Left hindlimb (tissue), 1 donor: ENCODE measurements around the gene CHCHD6.

ENCODE experiments used
- DNase-seq: peaks from one replicate; pipeline ENCODE4 v3.0.0-alpha.2; 2018

CHCHD6 gene

GRCh38 chr3:126870608-126871210, 166.7 kb downstream of the CHCHD6 start:
- no peak for DNase-seq

- DNase-seq = no peak
Observed at GRCh38 chr3:126872701-126873342, 168.8 kb downstream of the CHCHD6 start.

DNA sequence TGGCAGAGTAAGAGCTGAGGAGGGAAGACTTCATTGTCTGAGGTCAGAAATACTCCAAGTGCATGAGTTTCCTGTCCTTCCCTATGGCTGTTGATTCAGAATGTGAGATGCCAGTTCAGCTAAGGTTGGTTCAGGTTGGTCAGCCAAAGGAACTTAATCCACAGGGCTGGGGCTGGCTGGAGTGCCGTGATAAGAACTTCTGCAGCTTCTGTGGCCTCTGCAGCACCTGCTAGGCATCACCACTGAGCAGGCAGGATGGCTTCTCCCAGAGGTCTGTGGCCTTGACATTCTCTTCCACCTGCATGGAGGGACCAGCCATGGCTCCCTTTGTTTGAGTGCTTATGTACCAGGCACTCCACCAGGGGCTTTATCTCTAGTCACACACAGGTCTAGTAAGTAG, 169.4 kb downstream of the CHCHD6 start:
- DNase-seq = no peak

- DNase-seq = no peak
Observed at GRCh38 chr3:126878664-126879063, 174.6 kb downstream of the CHCHD6 start.

- no peak for DNase-seq
Observed at GRCh38 chr3:126880901-126881300, 176.9 kb downstream of the CHCHD6 start.

GRCh38 chr3:126881861-126882260, 177.8 kb downstream of the CHCHD6 start:
- no peak for DNase-seq

- DNase-seq = no peak
Observed at GRCh38 chr3:126883241-126883640, 179.2 kb downstream of the CHCHD6 start.

DNA sequence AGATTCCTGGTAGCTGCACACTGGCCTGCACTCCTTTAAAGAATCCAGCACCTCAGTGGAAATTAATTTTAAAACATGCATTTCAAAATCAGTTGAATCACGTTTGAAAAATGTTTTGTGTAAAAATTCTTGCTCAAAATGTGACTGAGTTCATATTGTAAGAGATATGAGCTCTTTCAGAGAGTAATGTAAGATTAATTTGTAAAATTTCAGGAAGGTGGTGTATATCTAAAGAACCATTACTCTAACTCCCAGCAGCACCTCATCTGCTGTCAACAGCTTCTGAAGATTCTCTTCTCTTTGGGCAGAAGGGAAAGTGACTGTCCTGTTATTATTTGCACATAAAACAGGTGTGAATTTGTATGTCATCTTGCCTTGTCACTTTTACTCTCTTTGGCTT, 181.4 kb downstream of the CHCHD6 start:
- DNase-seq = no peak

DNA sequence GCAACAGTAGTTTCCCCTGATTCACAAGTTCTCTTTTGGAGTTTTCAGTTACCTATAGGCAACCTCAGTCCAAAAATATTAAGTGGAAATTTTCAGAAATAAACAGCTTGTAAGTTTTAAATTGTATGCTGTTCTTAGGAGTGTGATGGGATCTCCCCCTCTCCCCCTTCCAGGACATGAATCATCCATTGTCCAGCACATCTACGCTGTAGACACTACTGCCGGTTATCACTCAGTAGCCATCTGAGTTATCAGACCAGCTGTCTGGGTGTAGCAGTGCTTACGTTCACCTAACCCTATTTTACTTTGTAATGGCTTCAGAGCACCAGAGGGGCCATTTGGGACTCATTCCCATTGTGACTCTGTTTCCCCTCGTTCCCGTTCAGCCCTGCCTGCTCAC, 182.2 kb downstream of the CHCHD6 start:
- no peak for DNase-seq

DNA sequence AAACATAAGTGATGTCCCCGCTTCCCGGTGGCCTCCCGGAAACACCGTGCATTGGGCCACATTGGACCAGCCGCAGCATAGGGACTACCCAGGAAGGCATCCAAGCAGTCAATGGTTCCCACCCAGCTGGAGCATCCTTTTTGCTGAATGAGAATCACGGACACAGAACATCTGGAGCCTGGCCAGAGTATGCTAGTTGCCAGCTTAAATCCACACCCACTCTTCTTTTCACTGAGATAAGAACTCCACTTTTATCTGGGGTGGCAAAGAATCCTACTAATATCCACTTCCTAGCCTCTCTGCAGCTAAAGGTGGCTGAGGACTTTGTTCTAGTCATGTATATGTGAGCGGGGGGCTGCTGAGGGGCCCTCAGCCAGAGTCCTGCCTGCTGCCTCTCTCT, 183.6 kb downstream of the CHCHD6 start:
- DNase-seq = no peak

GRCh38 chr3:126888186-126888760, 184.2 kb downstream of the CHCHD6 start:
- no peak for DNase-seq

GRCh38 chr3:126889276-126890201, 185.5 kb downstream of the CHCHD6 start:
- no peak for DNase-seq

GRCh38 chr3:126891141-126891540, 187.1 kb downstream of the CHCHD6 start:
- no peak for DNase-seq

- no peak for DNase-seq
Observed at GRCh38 chr3:126891791-126892190, 187.8 kb downstream of the CHCHD6 start.

DNA sequence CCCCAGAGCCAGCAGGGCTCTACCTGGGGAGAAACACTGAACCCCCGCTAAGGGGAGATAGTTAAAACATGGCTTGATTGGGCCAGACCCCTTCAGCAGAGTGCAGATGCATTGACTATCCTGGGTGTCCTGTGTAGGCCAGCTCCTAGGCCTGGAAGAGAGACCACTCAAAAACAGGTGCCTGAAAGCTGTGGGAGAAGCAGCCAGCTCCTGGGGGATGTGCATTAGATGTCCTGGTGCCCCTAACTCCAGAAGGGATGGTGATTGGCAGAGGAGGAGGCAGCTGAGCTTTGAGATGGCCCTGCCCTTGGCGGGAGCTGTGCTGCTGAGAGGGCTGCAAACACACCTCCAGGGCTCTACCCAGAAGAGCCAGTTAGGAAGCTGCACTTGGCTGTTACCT, 189.6 kb downstream of the CHCHD6 start:
- no peak for DNase-seq

GRCh38 chr3:126894475-126894874, 190.4 kb downstream of the CHCHD6 start:
- no peak for DNase-seq

- no peak for DNase-seq
Observed at GRCh38 chr3:126895178-126896066, 191.4 kb downstream of the CHCHD6 start.

- DNase-seq = no peak
Observed at GRCh38 chr3:126896067-126896441, 192.0 kb downstream of the CHCHD6 start.

DNA sequence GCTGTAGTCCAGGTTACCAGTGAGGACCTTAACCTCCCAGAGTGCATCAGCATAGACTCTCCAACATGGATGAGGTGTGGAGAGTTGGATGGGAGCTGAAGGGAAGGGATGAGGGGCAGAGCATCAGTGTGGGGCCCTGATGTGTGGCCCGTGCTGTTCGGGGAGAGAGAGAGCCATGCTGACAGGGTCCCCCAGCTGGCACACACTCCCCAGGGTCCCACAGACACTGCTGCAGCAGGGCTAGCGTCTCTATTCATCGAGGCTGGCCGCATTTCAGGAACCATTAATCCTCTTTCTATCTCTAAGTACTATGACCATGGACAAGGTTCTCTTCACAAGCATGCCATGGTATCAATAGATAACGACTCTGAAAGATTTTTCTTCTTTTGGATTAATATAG, 192.9 kb downstream of the CHCHD6 start:
- DNase-seq = no peak

DNA sequence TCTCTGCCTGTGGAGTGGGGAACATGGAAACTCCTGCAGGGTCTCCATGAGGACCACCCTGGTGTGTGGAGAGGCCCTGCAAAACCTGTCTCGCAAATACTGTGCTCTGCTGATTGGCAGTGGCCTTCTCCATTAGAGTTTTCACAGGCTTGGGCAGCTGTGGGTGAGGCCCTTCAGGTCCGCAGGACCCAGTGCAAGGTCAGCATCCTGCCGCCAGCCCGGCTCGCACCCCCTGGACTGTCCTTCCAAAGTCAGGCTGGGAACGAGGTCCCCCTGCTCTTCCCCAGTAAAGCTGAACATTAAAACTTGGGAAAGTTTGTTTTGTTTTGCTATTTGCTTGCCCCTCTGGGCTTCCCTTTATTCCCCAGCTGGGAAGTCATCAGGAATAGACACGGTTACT, 193.9 kb downstream of the CHCHD6 start:
- no peak for DNase-seq

- DNase-seq = no peak
Observed at GRCh38 chr3:126900859-126901540, 197.0 kb downstream of the CHCHD6 start.

DNA sequence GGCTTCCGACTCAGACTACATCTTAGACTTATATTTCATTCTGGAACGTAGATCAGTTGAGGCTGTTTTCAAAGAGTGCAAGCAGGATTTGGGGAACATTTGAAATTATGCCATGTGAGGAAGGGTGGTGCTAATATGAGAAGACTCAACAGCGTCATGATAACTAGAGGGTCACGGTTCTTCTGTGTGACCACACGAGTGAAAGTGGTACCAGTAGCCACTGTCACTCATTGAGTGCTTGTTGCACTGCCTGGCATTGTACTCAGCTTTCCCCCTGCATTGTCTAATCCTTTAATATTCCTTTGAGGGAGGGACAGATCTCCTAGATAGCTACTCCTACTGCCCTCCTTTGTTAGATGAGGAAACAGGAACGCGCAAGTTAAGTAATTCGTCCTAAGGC, 197.6 kb downstream of the CHCHD6 start:
- no peak for DNase-seq
